Muscle layer of duodenum (tissue), 2 donors: ENCODE results near the gene DPRX.
"Not testable (repeated sequence)": the region's sequence is repeated elsewhere in the genome, so short reads cannot be mapped to it uniquely, and the experiment has no call there.

ENCODE experiments used
- H3K27ac ChIP-seq: one replicate; pipeline ENCODE4 v1.7.0; 2013; ENCODE audit warnings: mild to moderate bottlenecking, low read length
- H3K27me3 ChIP-seq: one replicate; pipeline ENCODE4 v1.7.0; 2013; ENCODE audit warnings: low read depth, mild to moderate bottlenecking, control low read depth, low read length
- H3K36me3 ChIP-seq, 2 donors: one replicate each; pipeline ENCODE4 v1.7.0; 2013; ENCODE audit warnings: low read length in 2 of 2, control low read depth in 1 of 2, mild to moderate bottlenecking in 1 of 2; ENCODE audit not compliant: insufficient read depth in 2 of 2, control insufficient read depth in 1 of 2
- H3K4me1 ChIP-seq, 2 donors: one replicate each; pipeline ENCODE4 v1.7.0; 2013; ENCODE audit warnings: low read length in 2 of 2, mild to moderate bottlenecking in 2 of 2, control low read depth in 1 of 2, moderate library complexity in 1 of 2; ENCODE audit not compliant: insufficient read depth in 2 of 2, control insufficient read depth in 1 of 2
- H3K4me3 ChIP-seq, 2 donors: one replicate each; pipeline ENCODE4 v1.7.0; 2013; ENCODE audit warnings: low read length in 2 of 2, low read depth in 1 of 2, mild to moderate bottlenecking in 1 of 2
- H3K9me3 ChIP-seq, 2 donors: one replicate each; pipeline ENCODE4 v1.7.0; 2013; ENCODE audit warnings: low read length in 2 of 2, control low read depth in 1 of 2, mild to moderate bottlenecking in 1 of 2; ENCODE audit not compliant: control insufficient read depth in 1 of 2
- donor health status: healthy.

The DPRX gene

GRCh38 chr19:53664760-53665159, 33.0 kb downstream of the DPRX start:
- Histone ChIP-seq H3K27ac (no peak overlapping the region), H3K36me3 (no peaks in the 10 kb centered on the region), H3K4me3 (no peak overlapping the region), H3K9me3 (no peaks in the 10 kb centered on the region), H3K4me1 (no peaks in the 10 kb centered on the region), H3K27me3 (no peaks in the 10 kb centered on the region)

DNA sequence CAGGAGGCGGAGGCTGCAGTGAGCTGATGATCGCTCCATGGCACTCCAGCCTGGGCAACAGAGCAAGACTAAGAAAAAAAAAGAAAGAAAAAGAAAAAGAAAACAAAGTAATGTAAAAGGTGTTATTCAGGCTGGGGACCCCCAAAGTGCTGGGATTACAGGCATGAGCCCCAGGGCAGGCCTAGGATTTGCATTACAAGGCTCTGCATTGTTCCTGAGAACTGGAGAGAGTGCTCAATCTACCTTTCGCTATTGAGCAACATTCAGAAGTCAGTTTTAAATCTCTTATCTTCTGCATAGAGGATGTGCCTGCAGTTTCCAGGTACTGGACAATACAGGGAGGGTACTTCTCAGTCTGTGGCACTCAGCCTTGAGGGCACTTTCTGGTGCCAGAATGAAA, 34.5 kb downstream of the DPRX start:
- H3K4me3 ChIP-seq, H3K4me1 ChIP-seq, H3K9me3 ChIP-seq, H3K27me3 ChIP-seq, H3K36me3 ChIP-seq, H3K27ac ChIP-seq: not testable (repeated sequence)

GRCh38 chr19:53668804-53669203, 37.0 kb downstream of the DPRX start:
- H3K4me3 ChIP-seq, H3K36me3 ChIP-seq, H3K4me1 ChIP-seq, H3K27me3 ChIP-seq, H3K9me3 ChIP-seq, H3K27ac ChIP-seq: not testable (repeated sequence)

DNA sequence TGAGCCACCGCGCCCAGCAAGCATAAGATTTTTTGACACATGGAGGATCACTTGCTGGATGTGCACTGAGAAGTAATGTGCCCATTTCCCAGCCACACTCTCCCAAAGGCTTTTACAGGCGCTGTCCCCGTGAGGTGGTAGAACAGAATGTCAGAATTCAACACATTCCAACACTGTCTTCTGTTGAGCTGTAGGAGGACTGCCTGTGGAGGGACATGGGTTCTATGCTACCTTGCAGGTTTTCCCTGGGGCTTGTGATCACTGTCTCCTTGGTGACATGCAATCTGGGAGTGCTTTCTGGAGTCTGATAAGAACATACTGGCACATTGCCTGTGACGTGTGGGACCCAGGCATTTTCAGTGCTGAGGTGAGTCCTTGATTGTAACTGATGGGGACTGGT, 38.5 kb downstream of the DPRX start:
- Histone ChIP-seq H3K27ac (no peak overlapping the region), H3K9me3 (no peaks in the 10 kb centered on the region), H3K4me3 (no peak overlapping the region), H3K27me3 (no peaks in the 10 kb centered on the region), H3K4me1 (no peaks in the 10 kb centered on the region), H3K36me3 (no peaks in the 10 kb centered on the region)

DNA sequence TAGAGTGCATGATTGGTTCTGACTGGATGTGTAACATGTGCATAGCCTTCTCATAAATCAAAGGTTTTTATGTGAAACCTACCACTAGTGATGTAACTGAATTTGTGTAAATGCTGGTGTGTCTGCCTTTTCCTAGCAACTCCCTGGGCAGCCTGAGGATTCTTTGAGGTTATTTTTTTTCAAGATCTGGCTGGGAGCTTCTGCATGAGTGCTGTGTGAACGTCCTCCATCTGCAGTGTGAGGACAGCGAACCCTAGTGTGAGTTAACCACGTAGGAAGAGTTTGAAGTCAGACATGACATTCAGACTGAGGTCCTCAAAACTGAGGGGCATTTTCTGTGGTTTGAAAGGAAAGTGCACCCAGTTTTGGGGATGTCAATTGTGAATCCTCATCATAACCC, 39.9 kb downstream of the DPRX start:
- H3K9me3 ChIP-seq: no peaks in the 10 kb centered on the region
- H3K27me3 ChIP-seq: no peaks in the 10 kb centered on the region
- H3K36me3 ChIP-seq: no peaks in the 10 kb centered on the region
- H3K4me1 ChIP-seq: no peaks in the 10 kb centered on the region
- no peak overlapping the region for H3K27ac ChIP-seq
- no peak overlapping the region for H3K4me3 ChIP-seq
